Epithelial cell of esophagus (primary cell): ENCODE measurements around the gene ARHGAP20.
A peak's percentile ranks its signal among the peaks of the same experiment; 100 is the strongest.

ENCODE experiments used
- DNase-seq: peaks from one replicate; pipeline ENCODE4 v3.0.0; 2010; ENCODE audit warnings: low read depth
- H3K4me3 ChIP-seq: 2 replicates; pipeline ENCODE4 v1.5.1; 2011; ENCODE audit warnings: mild to moderate bottlenecking, low read length, control low read depth
- CTCF ChIP-seq: IDR thresholded peaks from 2 replicates; pipeline ENCODE4 v1.5.1; 2011; ENCODE audit warnings: low read depth, mild to moderate bottlenecking, low read length, control low read depth, inconsistent platforms; ENCODE audit not compliant: insufficient read depth; ENCODE audit errors: missing control alignments

The ARHGAP20 gene

DNA sequence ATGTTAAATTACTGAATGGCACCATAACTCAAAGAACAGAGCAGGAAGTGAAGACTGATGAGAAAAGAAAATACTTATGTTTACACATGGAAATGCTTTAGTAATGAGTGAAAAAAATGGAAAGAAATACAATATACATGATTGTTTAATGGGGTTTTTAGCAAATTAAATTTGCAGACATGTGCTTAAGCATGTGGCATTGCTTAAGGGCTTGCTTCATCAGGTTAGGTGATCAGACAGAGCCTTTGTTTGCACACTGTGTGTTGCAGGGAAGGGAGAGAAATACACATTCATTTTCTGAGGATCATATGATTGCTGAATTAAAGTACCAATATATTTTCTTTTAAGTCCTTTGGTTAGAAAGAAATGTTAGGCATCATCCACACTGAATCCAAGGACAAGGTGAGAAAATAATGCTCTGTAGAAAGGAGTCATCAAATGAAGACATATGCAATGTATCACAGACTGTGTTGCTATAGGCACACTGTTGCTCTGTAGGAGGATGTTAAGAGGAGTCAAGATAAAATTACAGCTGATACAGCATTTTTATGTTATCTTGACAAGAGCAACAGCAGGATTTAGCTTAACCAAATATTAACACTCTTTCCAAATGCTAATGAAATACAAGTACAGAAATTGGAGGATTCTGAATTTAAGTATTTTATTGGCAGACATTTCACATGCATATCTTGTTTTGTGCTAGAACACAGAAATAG lies 23.4 kb upstream of the ARHGAP20 start:
- DNase-seq = no peak
- no peak for TF ChIP-seq CTCF
- no peak overlapping the region for H3K4me3 ChIP-seq

DNA sequence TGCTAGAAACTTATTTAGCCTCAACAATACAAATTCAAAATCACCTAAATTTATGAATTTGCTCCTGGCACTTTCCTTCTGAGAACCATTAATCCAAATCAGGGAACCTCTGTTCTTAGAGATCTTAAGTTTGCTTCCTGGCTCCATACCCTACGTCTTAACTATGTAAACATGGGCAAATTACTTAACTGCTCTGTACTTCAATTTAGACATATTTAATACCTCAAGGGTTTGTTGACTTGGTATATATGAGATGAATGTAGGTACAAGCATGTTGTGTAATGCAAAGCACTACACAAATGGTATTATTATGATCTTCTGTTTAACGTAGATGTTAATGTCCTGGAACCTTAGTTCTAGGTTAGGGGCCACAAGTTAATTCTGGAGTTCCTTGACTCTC lies 22.6 kb upstream of the ARHGAP20 start:
- no peak for DNase-seq
- TF ChIP-seq CTCF = no peak
- no peak overlapping the region for H3K4me3 ChIP-seq

GRCh38 chr11:110730773-110731172 lies 18.5 kb upstream of the ARHGAP20 start:
- no peak for TF ChIP-seq CTCF
- DNase-seq = no peak
- H3K4me3 ChIP-seq = no peak overlapping the region

DNA sequence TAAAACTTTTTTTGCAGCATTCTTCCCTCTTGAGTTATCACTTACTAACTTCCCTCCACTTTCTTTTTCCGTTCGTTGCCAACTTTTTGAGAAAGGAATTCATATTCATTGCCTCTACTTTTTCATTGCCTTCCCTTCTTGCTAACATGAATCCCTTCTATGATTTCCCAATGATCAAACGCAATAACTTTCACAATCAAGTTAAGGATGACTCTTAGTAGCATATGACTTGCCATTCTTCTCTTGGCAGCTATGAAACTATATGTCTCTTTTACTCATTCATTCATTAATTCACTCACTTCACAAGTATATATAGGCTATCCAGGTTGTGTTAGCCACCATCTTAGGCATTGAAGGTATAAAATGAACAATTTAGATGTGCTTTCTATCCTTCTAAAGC lies 16.6 kb upstream of the ARHGAP20 start:
- TF ChIP-seq CTCF = no peak
- no peak overlapping the region for H3K4me3 ChIP-seq
- peak; percentile 32 for DNase-seq

DNA sequence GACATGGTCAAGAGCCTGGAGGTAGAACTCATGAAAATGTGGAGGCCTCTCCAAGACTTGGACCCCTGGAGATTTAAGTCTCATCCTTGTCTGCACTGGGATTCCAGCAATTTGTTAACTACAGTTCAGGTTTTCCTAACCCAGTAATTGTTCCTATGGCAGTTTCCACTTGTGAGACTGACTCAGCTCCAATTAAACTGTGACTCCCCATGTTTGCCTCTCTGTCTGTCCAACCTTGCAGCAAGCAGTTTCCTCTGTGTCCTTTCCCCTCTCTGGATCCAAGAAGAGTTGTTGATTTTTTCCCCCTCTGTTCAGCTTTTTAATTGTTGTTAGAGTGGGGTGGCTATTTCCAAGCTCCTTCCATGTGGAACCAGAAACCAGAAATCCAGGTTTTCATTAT lies 16.2 kb upstream of the ARHGAP20 start:
- DNase-seq = peak; percentile 21
- TF ChIP-seq CTCF = no peak
- no peak overlapping the region for H3K4me3 ChIP-seq

DNA sequence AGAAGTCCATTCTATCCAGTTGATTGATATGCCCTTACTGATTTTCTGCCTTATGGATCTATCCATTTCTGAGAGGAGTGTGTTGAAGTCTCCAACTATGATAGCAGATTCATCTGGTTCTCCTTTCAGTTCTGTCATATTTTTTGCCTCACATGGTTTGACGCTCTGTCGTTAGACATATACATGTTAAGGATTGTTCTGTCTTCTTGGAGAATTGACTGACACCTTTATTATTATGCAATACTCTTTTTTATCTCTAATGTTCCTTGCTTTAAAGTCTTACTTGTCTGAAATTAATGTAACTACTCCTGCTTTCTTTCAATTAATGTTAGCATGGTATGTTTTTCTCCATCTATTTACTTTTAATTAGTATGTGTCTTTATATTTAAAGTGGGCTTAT lies 12.1 kb upstream of the ARHGAP20 start:
- TF ChIP-seq CTCF = no peak
- no peak for DNase-seq
- no peak overlapping the region for H3K4me3 ChIP-seq

- no peak for TF ChIP-seq CTCF
- H3K4me3 ChIP-seq = no peak overlapping the region
- DNase-seq = peak; percentile 55
These were observed 8.4 kb upstream of the ARHGAP20 start for GRCh38 chr11:110720431-110721275.
